Measurements from ENCODE around the gene F2. TPM values are rescaled to one million over a fixed set of nuclear protein-coding genes. Genes with fewer than 3 reads are reported as not detected.
"Not testable (repeated sequence)": the region's sequence is repeated elsewhere in the genome, so short reads cannot be mapped to it uniquely, and the experiment has no call there.

F2 gene
- total RNA-seq: under 1 TPM in 2 of 6 donors, not detected in 4; 0.37 to 0.40 TPM

DNA sequence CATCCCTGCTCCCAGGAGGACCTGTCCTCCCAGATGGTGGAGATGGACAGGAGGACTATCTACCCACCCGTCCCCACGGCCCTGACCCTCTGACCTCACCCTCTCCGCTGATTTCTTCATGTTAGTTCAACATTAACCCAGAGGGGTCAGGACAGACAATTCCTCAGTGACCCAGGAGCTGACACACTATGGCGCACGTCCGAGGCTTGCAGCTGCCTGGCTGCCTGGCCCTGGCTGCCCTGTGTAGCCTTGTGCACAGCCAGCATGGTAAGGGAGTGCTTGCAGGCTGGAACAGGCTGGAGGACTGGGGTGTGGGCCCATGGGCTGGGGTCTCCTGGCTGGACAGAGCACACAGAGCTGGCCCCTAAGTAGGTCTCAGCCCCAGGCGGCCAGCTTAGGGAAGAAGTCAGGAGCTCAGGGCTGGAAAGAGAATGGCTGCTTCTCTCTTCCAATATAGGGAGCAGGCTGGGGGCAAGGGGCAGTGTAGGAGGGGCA, at the start of gene F2:
TSS of gene F2 (plus strand) at position 166 of the 495 bp plus-strand sequence. CDS start at position 189, 23 bp downstream.
- Histone ChIP-seq H3K4me1 (peaks cover 2 to 6% (median 5%) of the 10 kb centered on the region in 4 donors), H3K9me3 (no peaks in the 10 kb centered on the region), H3K4me3 (no peak within 1 kb of the TSS), H3K27me3 (no peaks in the 10 kb centered on the region), H3K27ac (no peak within 1 kb of the TSS), H3K36me3 (no peaks in the 10 kb centered on the region)
- ATAC-seq (ENCODE audit: low FRiP score in 2 of 2) (peak in 1 of 2 donors; percentile 58), DNase-seq (no peak)
- 95 to 96% methylated on average over 7 of the region's 7 CpGs for WGBS, 2 donors
- TF ChIP-seq EP300 (IDR thresholded peaks at IDR 0.05) (no peak), POLR2A (IDR thresholded peaks at IDR 0.05) (no peak), POLR2AphosphoS5 (IDR thresholded peaks at IDR 0.05) (no peak)
- TF ChIP-seq, protein P1, sequence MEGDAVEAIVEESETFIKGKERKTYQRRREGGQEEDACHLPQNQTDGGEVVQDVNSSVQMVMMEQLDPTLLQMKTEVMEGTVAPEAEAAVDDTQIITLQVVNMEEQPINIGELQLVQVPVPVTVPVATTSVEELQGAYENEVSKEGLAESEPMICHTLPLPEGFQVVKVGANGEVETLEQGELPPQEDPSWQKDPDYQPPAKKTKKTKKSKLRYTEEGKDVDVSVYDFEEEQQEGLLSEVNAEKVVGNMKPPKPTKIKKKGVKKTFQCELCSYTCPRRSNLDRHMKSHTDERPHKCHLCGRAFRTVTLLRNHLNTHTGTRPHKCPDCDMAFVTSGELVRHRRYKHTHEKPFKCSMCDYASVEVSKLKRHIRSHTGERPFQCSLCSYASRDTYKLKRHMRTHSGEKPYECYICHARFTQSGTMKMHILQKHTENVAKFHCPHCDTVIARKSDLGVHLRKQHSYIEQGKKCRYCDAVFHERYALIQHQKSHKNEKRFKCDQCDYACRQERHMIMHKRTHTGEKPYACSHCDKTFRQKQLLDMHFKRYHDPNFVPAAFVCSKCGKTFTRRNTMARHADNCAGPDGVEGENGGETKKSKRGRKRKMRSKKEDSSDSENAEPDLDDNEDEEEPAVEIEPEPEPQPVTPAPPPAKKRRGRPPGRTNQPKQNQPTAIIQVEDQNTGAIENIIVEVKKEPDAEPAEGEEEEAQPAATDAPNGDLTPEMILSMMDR (IDR thresholded peaks at IDR 0.05): no peak

DNA sequence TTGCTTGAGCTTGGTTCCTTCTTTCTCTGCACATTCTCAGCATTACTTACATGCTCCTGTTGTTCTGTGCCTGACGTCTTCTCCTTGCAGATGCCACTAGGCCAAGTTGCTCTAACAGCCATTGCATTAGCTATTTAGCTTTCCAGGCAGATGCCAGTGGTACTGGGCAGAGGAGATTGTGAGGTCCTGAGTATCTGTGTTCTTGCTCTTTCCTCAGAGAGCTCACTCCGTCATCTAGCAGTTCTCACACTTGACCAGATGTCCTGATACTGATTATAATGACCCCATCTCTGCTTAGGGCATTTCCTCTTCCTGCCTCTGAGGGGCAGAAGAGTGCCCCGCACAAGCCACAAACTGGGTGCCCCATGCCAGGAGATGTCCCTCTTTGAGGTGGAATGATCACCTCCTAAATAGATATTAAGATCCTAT, 49.3 kb upstream of the F2 start:
- TF ChIP-seq POLR2A (IDR thresholded peaks at IDR 0.05) (no peak), EP300 (IDR thresholded peaks at IDR 0.05) (no peak)
- TF ChIP-seq, protein P1 (IDR thresholded peaks at IDR 0.05): peak in 1 of 6 experiments; percentile 14
- Histone ChIP-seq H3K27me3 (no peaks in the 10 kb centered on the region), H3K36me3 (peaks cover 38 to 96% (median 80%) of the 10 kb centered on the region in 4 donors), H3K27ac (no peak overlapping the region), H3K4me1 (peaks cover 8 to 25% (median 10%) of the 10 kb centered on the region in 4 donors), H3K4me3 (no peak overlapping the region), H3K9me3 (no peaks in the 10 kb centered on the region)
- DNase-seq: no peak
- WGBS, 2 donors: 57 to 81% methylated on average over 3 of the region's 3 CpGs
- ATAC-seq (ENCODE audit: low FRiP score in 2 of 2): no peak

DNA sequence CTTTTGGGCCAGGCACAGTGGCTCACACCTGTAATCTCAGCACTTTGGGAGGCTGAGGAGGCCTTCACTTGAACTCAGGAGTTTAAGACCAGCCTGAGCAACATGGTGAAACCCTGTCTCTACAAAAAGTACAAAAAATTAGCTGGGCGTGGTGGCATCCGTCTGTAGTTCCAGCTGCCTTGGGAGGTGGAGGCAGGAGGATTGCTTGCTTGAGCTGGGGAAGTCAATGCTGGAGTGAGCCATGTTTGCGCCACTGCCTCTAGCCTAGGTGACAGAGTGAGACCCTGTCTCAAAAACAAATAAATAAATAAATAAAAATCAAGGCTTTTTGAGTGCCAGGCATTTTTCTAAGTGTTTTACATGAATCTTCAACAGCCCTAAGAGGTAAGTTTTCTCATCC, 48.5 kb upstream of the F2 start:
- peaks cover 16 to 33% (median 18%) of the 10 kb centered on the region in 4 donors for H3K4me1 ChIP-seq
- ATAC-seq (ENCODE audit: low FRiP score in 2 of 2); H3K4me3 ChIP-seq; H3K27me3 ChIP-seq; DNase-seq; H3K9me3 ChIP-seq: not testable (repeated sequence)
- H3K27ac ChIP-seq: peak overlapping the region in 2 of 4 donors; percentile 19 to 55
- 66 to 88% methylated on average over 3 of the region's 3 CpGs for WGBS, 2 donors
- peaks cover 36 to 88% (median 72%) of the 10 kb centered on the region in 4 donors for H3K36me3 ChIP-seq

DNA sequence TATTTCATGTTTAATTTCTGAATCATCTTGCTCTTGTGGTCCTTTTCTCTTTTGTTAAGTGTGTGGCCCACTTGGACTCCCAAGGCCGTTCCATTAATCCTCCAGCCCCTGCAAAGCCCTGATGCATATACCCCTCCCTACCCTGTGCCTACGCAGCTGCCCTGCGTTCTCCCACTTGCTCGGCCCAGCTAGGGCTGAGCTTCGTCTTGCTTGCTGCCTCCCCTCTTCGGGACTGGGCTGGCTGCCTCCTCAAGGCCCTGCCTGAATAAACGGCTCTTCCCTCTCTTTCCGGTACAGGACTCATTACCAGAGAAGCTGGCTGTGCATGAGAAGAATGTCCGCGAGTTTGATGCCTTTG, 47.1 kb upstream of the F2 start:
- DNase-seq (no peak), ATAC-seq (ENCODE audit: low FRiP score in 2 of 2) (no peak)
- H3K27me3 ChIP-seq: no peaks in the 10 kb centered on the region
- H3K9me3 ChIP-seq: no peaks in the 10 kb centered on the region
- no peak overlapping the region for H3K4me3 ChIP-seq
- 91 to 94% methylated on average over 10 of the region's 10 CpGs for WGBS, 2 donors
- H3K36me3 ChIP-seq: peaks cover 24 to 79% (median 63%) of the 10 kb centered on the region in 4 donors
- peaks cover 28 to 38% (median 32%) of the 10 kb centered on the region in 4 donors for H3K4me1 ChIP-seq
- H3K27ac ChIP-seq: peak overlapping the region in 3 of 4 donors; percentile 2 to 85 (median 59)
- no peak for TF ChIP-seq EP300 (IDR thresholded peaks at IDR 0.05)
- TF ChIP-seq POLR2AphosphoS5 (IDR thresholded peaks at IDR 0.05): no peak
- TF ChIP-seq, protein P1 (IDR thresholded peaks at IDR 0.05): no peak
- no peak for TF ChIP-seq POLR2A (IDR thresholded peaks at IDR 0.05)

DNA sequence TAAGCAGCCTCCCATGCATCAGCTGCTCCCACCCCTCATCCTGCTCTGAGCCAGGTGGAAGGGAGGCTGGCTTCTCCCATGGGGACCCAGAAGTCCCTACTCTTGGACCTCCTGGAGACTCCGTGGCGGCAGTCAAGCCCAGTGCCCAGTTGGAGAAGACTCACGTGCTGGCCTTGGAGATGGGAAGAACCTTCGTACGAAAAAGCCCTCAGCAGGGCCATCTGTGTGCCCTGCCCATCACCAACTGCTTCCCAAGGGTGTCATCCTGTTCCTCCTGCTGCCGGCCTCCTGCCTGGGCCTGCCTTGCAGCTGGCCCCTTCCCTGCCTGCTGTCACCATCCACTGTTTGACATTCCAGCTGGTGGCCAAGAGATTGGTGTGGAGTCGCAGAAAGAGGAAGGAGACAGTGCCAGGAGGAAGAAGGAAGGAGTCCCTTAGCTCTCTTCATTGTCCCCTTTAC, 46.6 kb upstream of the F2 start:
- Histone ChIP-seq H3K36me3 (peaks cover 24 to 79% (median 61%) of the 10 kb centered on the region in 4 donors), H3K27me3 (no peaks in the 10 kb centered on the region), H3K4me1 (peaks cover 32 to 39% (median 36%) of the 10 kb centered on the region in 4 donors), H3K27ac (peak overlapping the region in 1 of 4 donors; percentile 85), H3K9me3 (no peaks in the 10 kb centered on the region), H3K4me3 (no peak overlapping the region)
- DNase-seq: no peak
- WGBS, 2 donors: 0 to 90% methylated on average over 1 to 6 of the region's 7 CpGs
- TF ChIP-seq POLR2A (IDR thresholded peaks at IDR 0.05) (no peak), POLR2AphosphoS5 (IDR thresholded peaks at IDR 0.05) (no peak), EP300 (IDR thresholded peaks at IDR 0.05) (no peak)
- TF ChIP-seq, protein P1 (IDR thresholded peaks at IDR 0.05): no peak
- ATAC-seq (ENCODE audit: low FRiP score in 2 of 2): peak in 1 of 2 donors; percentile 14
